Small intestine (tissue), 7 donors: ENCODE results near the gene COL26A1. TPM values are rescaled to one million over a fixed set of nuclear protein-coding genes. Genes with fewer than 3 reads are reported as not detected.

Experiments used
- DNase-seq, 2 donors: peaks; one replicate each; pipeline versions ENCODE4 v3.0.0 to v3.0.0-alpha.2; 2013
- FAIRE-seq: peaks from 2 replicates; lab custom pipeline; 2012; peaks lifted over from hg19 to GRCh38; lab: Jason Lieb, UNC
- H3K27ac ChIP-seq, 3 donors: one replicate each; pipeline ENCODE4 v1.5.1; 2013; ENCODE audit warnings: low read length in 2 of 3, mild to moderate bottlenecking in 2 of 3, control low read depth in 1 of 3, inconsistent platforms in 1 of 3, low read depth in 1 of 3, moderate library complexity in 1 of 3
- H3K27me3 ChIP-seq, 3 donors: one replicate each; pipeline ENCODE4 v1.6.1; 2013; ENCODE audit warnings: low read length in 3 of 3, inconsistent platforms in 1 of 3; ENCODE audit not compliant: control insufficient read depth in 3 of 3, insufficient read depth in 3 of 3
- H3K36me3 ChIP-seq, 3 donors: one replicate each; pipeline ENCODE4 v1.6.1; 2013; ENCODE audit warnings: low read length in 3 of 3, inconsistent platforms in 1 of 3, low read depth in 1 of 3, mild to moderate bottlenecking in 1 of 3, moderate library complexity in 1 of 3; ENCODE audit not compliant: control insufficient read depth in 3 of 3, insufficient read depth in 2 of 3
- H3K4me1 ChIP-seq, 3 donors: one replicate each; pipeline ENCODE4 v1.6.1; 2013; ENCODE audit warnings: low read length in 2 of 3, inconsistent platforms in 1 of 3, low read depth in 1 of 3, mild to moderate bottlenecking in 1 of 3, moderate library complexity in 1 of 3; ENCODE audit not compliant: control insufficient read depth in 3 of 3, insufficient read depth in 2 of 3
- H3K4me3 ChIP-seq, 3 donors: one replicate each; pipeline ENCODE4 v1.5.1; 2013; ENCODE audit warnings: low read length in 3 of 3, control low read depth in 1 of 3, inconsistent platforms in 1 of 3, low read depth in 1 of 3, mild to moderate bottlenecking in 1 of 3, moderate library complexity in 1 of 3
- H3K9me3 ChIP-seq, 2 donors: one replicate each; pipeline ENCODE4 v1.6.1; 2013; ENCODE audit warnings: low read depth in 1 of 2, low read length in 1 of 2; ENCODE audit not compliant: control insufficient read depth in 2 of 2, insufficient read depth in 1 of 2
- WGBS, 3 donors: extraction: QIAGEN DNeasy Blood & Tissue Kit; methylation state at CpG; one replicate each; pipeline ENCODE4 v1.1.7; 2013; 5-methylcytosine and 5-hydroxymethylcytosine counted together
- polyA plus RNA-seq, 4 donors: library from polyadenylated mRNA; stranded (reverse) in 3 of 4; unstranded in 1 of 4; fragments of 200-250 nt in 3 of 4; fragments of 120-200 nt in 1 of 4; gene quantifications; one replicate each; pipeline versions ENCODE4 v1.2.1 to v1.2.3, GENCODE V29; 2013
- donor health status: healthy with polysubstance abuse.
- donor health status: control.
- donor health status: control.
- donor health status: Bipolar disorder and iron deficiency.
- donor health status: healthy.

The COL26A1 gene
- polyA plus RNA-seq, 4 donors, result 0.10 to 0.12 TPM; not detected in 2

- DNase-seq, result no peak
- Histone ChIP-seq H3K27ac (no peak overlapping the region), H3K36me3 (no peaks in the 10 kb centered on the region), H3K4me1 (peaks cover 0 to 14% (median 0%) of the 10 kb centered on the region in 3 donors), H3K4me3 (no peak overlapping the region), H3K27me3 (no peaks in the 10 kb centered on the region), H3K9me3 (peaks cover 0 to 3% of the 10 kb centered on the region in 2 donors)
- no peak for FAIRE-seq
- WGBS, 3 donors, result 47 to 57% (median 49%) methylated on average over 1 of the region's 1 CpG
Measured at GRCh38 chr7:101596898-101597297, 234.2 kb downstream of the COL26A1 start.

DNA sequence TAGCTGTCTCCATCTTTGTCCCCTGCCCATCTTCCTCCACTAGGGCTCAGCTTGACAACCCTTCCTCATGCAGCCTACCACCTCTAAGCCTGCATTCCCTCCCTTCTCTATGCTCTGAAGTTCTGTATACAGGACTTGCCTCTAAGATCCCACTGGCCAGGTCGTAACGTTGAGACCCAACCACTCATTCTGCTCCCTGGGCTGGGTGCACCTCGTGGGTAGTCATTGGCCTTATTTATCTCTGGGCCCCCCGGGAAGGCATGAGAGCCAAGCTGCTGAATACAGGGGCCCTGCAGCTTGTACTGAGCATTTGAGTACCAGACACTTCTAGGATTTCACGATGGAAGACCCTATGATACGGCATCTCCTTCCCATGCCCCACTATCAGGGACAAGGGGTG is 235.3 kb downstream of the COL26A1 start:
- peaks cover 0 to 14% (median 0%) of the 10 kb centered on the region in 3 donors for H3K4me1 ChIP-seq
- no peaks in the 10 kb centered on the region for H3K27me3 ChIP-seq
- H3K9me3 ChIP-seq, result peaks cover 0 to 3% of the 10 kb centered on the region in 2 donors
- no peak overlapping the region for H3K4me3 ChIP-seq
- H3K36me3 ChIP-seq, result no peaks in the 10 kb centered on the region
- H3K27ac ChIP-seq, result peak overlapping the region in 2 of 3 donors; percentile 18 to 55
- DNase-seq (no peak), FAIRE-seq (no peak)
- WGBS, 3 donors, result 46 to 61% (median 55%) methylated on average over 6 of the region's 6 CpGs

DNA sequence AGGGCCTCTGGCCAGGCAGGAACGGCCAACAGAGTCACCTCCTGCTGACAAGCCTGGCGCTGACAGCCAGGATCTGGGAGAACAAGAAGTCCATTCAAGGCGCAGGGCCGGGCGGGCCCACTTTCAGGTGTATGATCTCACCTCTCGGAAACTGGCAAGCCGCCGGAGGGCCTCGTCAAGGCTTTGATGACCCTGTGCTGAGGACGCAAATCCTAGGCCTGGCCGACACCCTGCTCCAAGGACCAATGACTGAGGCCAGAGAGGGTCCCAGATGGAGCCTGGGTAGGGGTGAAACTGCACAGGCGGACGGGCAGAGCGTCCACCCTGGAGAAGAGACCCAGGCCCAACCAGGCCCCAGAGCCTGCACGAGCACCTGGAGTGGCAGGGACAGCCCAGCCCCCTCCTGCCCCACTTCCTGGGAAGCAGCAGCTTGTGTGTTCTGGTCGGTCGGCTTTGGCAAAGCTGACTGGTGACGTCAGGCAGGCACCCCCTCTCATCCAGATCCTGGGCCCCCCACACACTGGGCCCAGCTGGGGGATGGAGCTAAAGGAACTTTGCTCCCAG is 235.8 kb downstream of the COL26A1 start:
- 19 to 59% (median 40%) methylated on average over 16 to 18 of the region's 18 CpGs for WGBS, 3 donors
- Histone ChIP-seq H3K4me1 (peaks cover 0 to 14% (median 0%) of the 10 kb centered on the region in 3 donors), H3K4me3 (no peak overlapping the region), H3K36me3 (no peaks in the 10 kb centered on the region), H3K27me3 (no peaks in the 10 kb centered on the region), H3K27ac (peak overlapping the region in 1 of 3 donors; percentile 55), H3K9me3 (peaks cover 0 to 3% of the 10 kb centered on the region in 2 donors)
- DNase-seq (peak; percentile 66 to 80), FAIRE-seq (no peak)

DNA sequence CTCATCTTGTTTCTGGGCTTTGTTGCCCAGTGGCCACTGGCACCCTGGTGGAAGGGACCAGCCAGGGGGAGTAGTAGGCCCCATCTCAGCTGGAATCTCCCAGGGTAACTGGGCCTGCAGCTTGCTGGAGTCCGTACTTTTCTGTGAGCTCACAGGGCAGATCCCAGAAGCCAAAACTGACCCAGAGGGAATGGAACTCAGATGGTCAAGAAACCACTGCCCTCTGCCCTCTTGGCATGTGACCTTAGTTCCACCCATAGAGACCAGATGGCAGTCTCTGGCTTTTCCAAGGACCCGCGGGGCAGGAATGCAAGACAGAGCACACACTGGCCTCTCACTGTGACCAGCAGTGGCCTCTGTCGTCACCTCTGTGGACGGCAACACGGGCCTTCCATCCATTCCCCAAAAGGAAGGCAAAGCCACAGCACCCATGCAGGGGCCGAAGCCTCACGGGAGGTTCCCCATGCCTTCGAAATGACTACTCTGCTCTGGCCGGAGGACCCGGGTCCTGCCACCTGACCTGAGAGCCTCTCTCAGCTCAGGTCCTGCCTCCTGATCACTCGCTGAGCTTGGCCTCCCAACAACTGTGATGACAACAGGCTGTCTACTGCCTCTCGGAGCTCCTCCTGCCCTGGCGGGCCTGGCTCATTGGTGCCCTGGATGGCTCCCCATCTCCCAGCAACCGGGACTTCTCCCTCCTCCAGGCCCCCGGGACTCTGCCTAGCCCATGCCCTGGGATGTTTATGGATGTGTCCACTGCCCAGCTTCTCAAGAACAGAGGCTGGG is 236.5 kb downstream of the COL26A1 start:
- peaks cover 0 to 3% of the 10 kb centered on the region in 2 donors for H3K9me3 ChIP-seq
- no peak for DNase-seq
- H3K36me3 ChIP-seq, result no peaks in the 10 kb centered on the region
- peak overlapping the region in 1 of 3 donors; percentile 55 for H3K27ac ChIP-seq
- no peak for FAIRE-seq
- no peaks in the 10 kb centered on the region for H3K27me3 ChIP-seq
- H3K4me3 ChIP-seq, result no peak overlapping the region
- H3K4me1 ChIP-seq, result peaks cover 0 to 14% (median 0%) of the 10 kb centered on the region in 3 donors
- WGBS, 3 donors, result 82 to 85% (median 82%) methylated on average over 16 of the region's 16 CpGs

DNA sequence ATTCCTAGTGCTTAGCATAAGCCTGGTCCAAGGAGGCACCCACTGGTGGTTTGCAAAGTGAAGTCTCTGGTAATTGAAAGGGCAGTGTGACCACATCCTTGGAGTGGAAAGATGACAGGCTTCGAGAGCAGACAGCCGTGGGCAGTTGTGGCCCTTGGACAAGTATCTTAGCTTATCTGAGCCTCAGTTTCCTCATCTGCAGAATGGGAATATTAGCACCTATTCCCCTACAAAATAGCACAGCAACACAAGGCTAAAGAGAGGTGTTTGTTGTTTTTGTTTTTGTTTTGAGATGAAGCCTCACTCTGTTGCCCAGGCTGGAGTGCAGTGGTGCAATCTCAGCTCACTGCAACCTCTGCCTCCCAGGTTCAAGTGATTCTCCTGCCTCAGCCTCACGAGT is 237.1 kb downstream of the COL26A1 start:
- WGBS, 3 donors, result 81 to 95% (median 84%) methylated on average over 3 of the region's 3 CpGs
- H3K9me3 ChIP-seq, result peaks cover 0 to 3% of the 10 kb centered on the region in 2 donors
- FAIRE-seq (no peak), DNase-seq (no peak)
- no peaks in the 10 kb centered on the region for H3K27me3 ChIP-seq
- H3K36me3 ChIP-seq, result no peaks in the 10 kb centered on the region
- peaks cover 0 to 14% (median 0%) of the 10 kb centered on the region in 3 donors for H3K4me1 ChIP-seq
- no peak overlapping the region for H3K27ac ChIP-seq
- H3K4me3 ChIP-seq, result no peak overlapping the region

- no peak overlapping the region for H3K27ac ChIP-seq
- H3K9me3 ChIP-seq, result no peaks in the 10 kb centered on the region
- no peaks in the 10 kb centered on the region for H3K27me3 ChIP-seq
- WGBS, 3 donors, result 53 to 66% (median 54%) methylated on average over 12 of the region's 12 CpGs
- DNase-seq (no peak), FAIRE-seq (no peak)
- no peaks in the 10 kb centered on the region for H3K36me3 ChIP-seq
- peaks cover 0 to 14% (median 0%) of the 10 kb centered on the region in 3 donors for H3K4me1 ChIP-seq
- H3K4me3 ChIP-seq, result no peak overlapping the region
Measured at GRCh38 chr7:101602082-101602481, 239.4 kb downstream of the COL26A1 start.

DNA sequence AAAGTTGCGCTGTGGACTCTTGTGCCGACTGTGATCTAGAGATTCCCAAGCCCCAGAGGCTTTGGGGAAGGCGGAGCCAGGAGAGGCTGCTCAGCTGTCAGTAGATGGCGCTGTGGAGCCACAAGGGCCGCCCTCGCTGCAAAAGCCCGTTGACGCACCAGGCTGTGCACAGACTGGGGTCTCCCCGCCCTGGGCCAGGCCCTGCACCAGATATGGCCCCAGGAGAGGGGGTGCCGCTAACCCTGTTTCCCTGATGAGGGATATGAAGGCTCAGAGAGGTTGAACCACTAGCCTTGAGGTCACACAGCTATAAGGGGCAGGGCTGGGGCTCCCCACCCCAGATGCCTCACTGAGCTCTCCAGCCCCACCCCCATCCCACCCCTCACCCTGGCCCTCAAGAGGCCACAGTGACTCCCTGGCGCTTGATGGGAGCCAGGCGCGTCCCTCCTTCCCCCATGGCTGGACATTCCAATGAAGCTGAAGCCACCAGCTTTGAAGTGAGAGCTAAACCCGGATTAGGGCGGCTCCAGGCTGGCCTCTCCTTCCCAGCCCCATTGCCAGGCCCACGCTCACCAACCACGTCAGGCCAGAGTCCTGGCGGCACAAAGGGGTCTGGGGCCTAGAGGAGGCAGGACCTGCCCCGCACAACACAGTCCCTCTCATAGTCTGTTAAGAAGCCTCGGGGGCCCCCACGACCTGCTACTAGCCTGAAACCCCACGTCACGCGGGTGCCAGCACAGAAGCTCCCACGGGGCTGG is 240.0 kb downstream of the COL26A1 start:
- H3K36me3 ChIP-seq, result no peaks in the 10 kb centered on the region
- no peak for FAIRE-seq
- no peaks in the 10 kb centered on the region for H3K27me3 ChIP-seq
- no peak overlapping the region for H3K27ac ChIP-seq
- no peaks in the 10 kb centered on the region for H3K9me3 ChIP-seq
- DNase-seq, result peak; percentile 57 to 86
- H3K4me1 ChIP-seq, result peaks cover 0 to 14% (median 0%) of the 10 kb centered on the region in 3 donors
- 41 to 44% (median 42%) methylated on average over 25 of the region's 25 CpGs for WGBS, 3 donors
- no peak overlapping the region for H3K4me3 ChIP-seq

DNA sequence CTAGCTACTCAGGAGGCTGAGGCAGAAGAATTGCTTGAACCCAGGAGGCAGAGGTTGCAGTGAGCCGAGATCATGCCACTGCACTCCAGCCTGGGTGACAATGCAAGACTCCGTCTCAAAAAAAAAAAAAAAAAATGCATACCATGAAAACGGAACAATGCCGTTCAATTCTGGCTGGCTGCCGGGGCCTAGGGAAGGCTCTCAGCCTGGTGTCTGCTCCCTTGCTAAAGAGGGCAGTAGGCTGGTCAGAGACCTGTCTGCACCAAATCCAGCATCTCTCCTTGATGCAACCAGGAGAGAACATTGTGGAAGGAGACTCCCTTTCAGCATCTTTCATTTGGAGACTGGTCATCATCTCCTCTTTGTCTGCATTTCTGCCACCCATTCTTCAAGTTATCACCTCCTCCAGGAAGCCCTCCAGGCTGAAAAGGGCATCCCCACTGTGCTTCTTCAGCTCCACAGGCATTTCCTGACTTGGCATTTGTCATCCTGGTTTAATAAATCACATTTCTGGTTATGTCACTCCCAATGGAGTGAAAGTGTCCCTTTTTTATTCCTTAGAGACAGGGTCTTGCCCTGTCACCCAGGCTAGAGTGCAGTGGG is 241.8 kb downstream of the COL26A1 start:
- FAIRE-seq (no peak), DNase-seq (no peak)
- 76 to 81% (median 78%) methylated on average over 4 to 5 of the region's 5 CpGs for WGBS, 3 donors
- Histone ChIP-seq H3K4me3 (no peak overlapping the region), H3K36me3 (no peaks in the 10 kb centered on the region), H3K27me3 (no peaks in the 10 kb centered on the region), H3K27ac (no peak overlapping the region), H3K9me3 (no peaks in the 10 kb centered on the region), H3K4me1 (peaks cover 0 to 5% (median 0%) of the 10 kb centered on the region in 3 donors)
